IPS-20b (cell line): ENCODE data around the gene TMEM192.
"Not testable (repeated sequence)": the region's sequence is repeated elsewhere in the genome, so short reads cannot be mapped to it uniquely, and the experiment has no call there.

Source experiments
- H3K27ac ChIP-seq: one replicate; pipeline ENCODE4 v1.5.1; 2013; ENCODE audit warnings: low read length
- H3K27me3 ChIP-seq: 2 replicates; pipeline ENCODE4 v1.6.1; 2013; ENCODE audit warnings: mild to moderate bottlenecking, low read length, inconsistent platforms; ENCODE audit not compliant: insufficient read depth
- H3K36me3 ChIP-seq: 2 replicates; pipeline ENCODE4 v1.6.1; 2013; ENCODE audit warnings: low read depth, mild to moderate bottlenecking, inconsistent platforms, low read length, moderate library complexity; ENCODE audit not compliant: insufficient read depth
- H3K4me1 ChIP-seq: 2 replicates; pipeline ENCODE4 v1.6.1; 2013; ENCODE audit warnings: mild to moderate bottlenecking, control low read depth, inconsistent platforms, low read length, moderate library complexity; ENCODE audit not compliant: insufficient read depth
- H3K4me3 ChIP-seq: 2 replicates; pipeline ENCODE4 v1.5.1; 2013; ENCODE audit warnings: mild to moderate bottlenecking, low read length, inconsistent platforms
- H3K9ac ChIP-seq: 2 replicates; pipeline ENCODE4 v1.6.1; 2013; ENCODE audit warnings: low read depth, mild to moderate bottlenecking, inconsistent platforms, low read length, moderate library complexity
- H3K9me3 ChIP-seq: 2 replicates; pipeline ENCODE4 v1.6.1; 2013; ENCODE audit warnings: mild to moderate bottlenecking, low read depth, low read length, inconsistent platforms; ENCODE audit not compliant: insufficient read depth

The TMEM192 gene

DNA sequence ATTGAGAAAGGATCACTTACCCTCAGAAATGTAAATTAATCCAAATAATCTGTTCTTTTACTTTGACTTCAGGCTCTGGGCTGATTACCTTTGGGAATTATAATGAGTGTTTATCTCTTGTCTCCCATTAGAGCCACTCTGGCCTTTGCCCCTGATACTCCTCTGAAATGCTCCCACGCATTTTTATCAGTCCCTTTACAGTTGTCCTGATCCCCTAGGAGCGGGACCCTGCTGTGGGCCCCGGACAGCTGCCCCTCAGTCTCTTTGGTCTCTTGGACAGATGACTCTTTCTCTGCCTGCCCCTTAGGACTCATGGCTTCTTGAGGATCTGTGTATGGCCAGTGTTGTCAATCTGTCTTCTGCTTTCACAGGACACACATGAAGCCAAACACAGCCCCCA is 60.0 kb downstream of the TMEM192 start:
- Histone ChIP-seq H3K4me1 (no peaks in the 10 kb centered on the region), H3K27ac (no peak overlapping the region), H3K27me3 (no peaks in the 10 kb centered on the region), H3K4me3 (no peak overlapping the region), H3K9ac (no peak overlapping the region), H3K9me3 (no peaks in the 10 kb centered on the region), H3K36me3 (no peaks in the 10 kb centered on the region)

DNA sequence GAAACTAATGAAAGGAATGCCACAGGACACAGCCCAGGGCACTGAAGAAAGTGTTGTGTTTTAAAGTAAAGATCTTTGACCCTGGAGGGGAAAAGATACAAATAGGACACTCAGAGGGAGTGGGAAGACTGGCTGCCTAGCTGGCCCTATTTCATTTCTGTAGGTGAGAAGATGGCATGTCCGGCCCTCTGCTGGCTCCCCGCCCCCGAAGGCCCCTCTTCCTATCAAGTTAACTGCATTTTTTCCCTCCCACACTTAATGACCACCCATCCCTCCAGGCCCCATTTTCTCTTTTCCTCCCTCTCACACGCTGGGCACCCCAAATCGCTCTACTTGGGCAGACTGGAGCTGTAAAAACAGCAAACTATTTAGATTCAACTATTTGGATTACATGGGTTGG is 64.5 kb downstream of the TMEM192 start:
- Histone ChIP-seq H3K9me3 (no peaks in the 10 kb centered on the region), H3K27me3 (no peaks in the 10 kb centered on the region), H3K27ac (no peak overlapping the region), H3K4me3 (no peak overlapping the region), H3K4me1 (no peaks in the 10 kb centered on the region), H3K9ac (no peak overlapping the region), H3K36me3 (no peaks in the 10 kb centered on the region)

DNA sequence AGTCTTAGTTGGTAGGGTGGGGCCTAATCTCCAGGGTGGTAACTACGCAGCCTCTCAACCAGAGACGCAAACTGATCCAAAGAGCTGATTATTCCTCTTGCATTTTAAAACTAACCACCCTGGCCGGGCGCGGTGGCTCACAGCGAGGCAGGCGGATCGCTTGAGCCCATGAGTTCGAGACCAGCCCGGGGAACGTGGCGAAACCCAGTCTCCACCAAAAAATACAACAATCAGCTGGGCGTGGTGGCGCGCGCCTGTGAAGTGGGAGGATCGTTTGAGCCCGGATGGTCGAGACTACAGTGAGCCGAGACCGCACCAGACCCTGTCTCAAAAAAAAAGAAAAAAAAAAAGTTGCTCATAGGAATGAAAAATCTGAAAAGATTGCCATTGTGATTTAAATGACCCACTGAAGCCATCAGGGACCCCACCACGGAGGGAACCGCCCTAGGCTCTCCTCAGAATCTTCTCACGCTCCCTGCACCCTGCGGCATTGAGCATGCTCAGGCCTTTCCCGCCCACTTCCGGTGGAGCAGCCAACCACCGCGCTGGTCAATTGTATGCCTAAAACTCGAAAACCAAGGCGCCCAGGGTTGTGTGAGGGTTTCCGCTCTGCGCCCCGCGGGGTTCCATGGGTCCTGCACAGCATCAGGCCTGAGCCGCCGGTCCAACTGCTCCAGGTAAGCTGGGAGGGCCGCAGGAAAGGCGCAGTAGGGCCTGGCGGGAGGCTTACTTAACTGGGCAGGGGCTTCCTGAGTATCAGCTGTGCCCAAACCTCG is 81.0 kb downstream of the TMEM192 start, which contains the start of gene TRIM60:
Gene TRIM60 (plus strand): TSS at position 564 of the 776 bp plus-strand sequence. CDS start 8,074 bp downstream, outside the sequence.
- Histone ChIP-seq H3K36me3 (no peaks in the 10 kb centered on the region), H3K4me3 (no peak within 1 kb of the TSS), H3K27me3 (no peaks in the 10 kb centered on the region), H3K9me3 (no peaks in the 10 kb centered on the region), H3K9ac (no peak within 1 kb of the TSS), H3K4me1 (no peaks in the 10 kb centered on the region), H3K27ac (no peak within 1 kb of the TSS)

DNA sequence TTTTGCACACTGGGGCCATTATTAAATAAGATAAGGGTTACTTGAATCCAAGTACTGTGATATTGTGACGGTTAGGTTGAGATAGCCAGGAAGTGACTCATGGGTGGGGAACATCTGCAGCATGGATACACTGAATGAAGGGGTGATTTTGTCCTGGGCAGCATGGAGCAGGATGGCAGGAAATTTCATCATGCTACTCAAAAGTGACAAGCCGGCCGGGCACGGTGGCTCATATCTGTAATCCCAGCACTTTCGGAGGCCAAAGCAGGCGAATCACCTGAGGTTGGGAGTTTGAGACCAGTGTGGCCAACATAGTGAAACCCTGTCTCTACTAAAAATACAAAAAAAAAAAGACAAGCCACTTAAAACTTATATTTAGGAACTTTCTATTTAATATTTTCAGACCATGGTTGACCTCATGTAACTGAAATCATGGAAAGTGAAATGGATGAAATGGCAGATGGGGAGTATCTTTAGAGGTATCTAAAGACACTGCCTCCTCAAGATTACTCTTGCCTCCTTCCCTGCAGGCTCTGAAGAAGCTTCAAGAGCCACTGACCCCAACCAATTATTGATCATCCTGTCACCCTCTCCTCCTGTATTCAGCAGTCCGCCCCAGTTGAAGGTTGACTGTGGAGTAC is 84.8 kb downstream of the TMEM192 start:
- H3K27ac ChIP-seq, result no peak overlapping the region
- H3K4me3 ChIP-seq, result no peak overlapping the region
- H3K27me3 ChIP-seq, result no peaks in the 10 kb centered on the region

DNA sequence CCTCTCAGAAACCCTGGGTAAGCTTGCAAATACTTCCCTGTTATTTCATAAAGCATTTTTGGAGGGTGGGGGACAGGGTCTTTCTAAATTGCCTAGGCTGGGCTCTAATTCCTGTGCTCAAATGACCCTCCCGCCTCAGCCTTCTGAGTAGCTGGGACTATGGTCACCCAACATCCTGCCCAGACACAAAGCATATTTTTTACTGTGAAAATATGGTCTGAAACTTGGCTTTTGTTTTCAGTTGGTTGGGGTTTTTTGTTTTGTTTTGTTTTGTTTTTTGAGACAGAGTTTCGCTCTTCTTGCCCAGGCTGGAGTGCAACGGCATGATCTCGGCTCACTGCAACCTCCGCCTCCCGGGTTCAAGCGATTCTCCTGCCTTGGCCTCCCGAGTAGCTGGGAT is 86.9 kb downstream of the TMEM192 start:
- H3K9me3 ChIP-seq, H3K4me3 ChIP-seq, H3K9ac ChIP-seq, H3K4me1 ChIP-seq, H3K36me3 ChIP-seq, H3K27ac ChIP-seq, H3K27me3 ChIP-seq: not testable (repeated sequence)

More for the DNA sequence above, 84.8 kb downstream of the TMEM192 start:
- Histone ChIP-seq H3K36me3 (no peaks in the 10 kb centered on the region), H3K4me1 (no peaks in the 10 kb centered on the region), H3K9ac (no peak overlapping the region), H3K9me3 (no peaks in the 10 kb centered on the region)
